Upper lobe of left lung (tissue), 4 donors: ENCODE measurements around the gene SWT1.

ENCODE experiments used
- EP300 ChIP-seq, 4 donors: sonication (generic); formaldehyde crosslinking; IDR thresholded peaks; one replicate each; pipeline ENCODE4 v1.5.1; 2017; ENCODE audit warnings: antibody characterized with exemption in 4 of 4, control low read depth in 2 of 4
- POLR2A ChIP-seq, 4 donors: fragments of 450-650 bp; IDR thresholded peaks; one replicate each; pipeline ENCODE4 v1.5.1; 2016 to 2017; ENCODE audit warnings: antibody characterized with exemption in 4 of 4, mild to moderate bottlenecking in 2 of 4
- POLR2AphosphoS5 ChIP-seq, 2 donors: sonication (generic); formaldehyde crosslinking; IDR thresholded peaks; one replicate each; pipeline ENCODE4 v1.5.1; 2017; ENCODE audit warnings: antibody characterized with exemption in 2 of 2
- TF ChIP-seq, protein P1 (sequence below), 6 experiments: fragments of 450-650 bp in 4 of 6; fragments of 200-600 bp in 2 of 6; sonication (generic) in 2 of 6; IDR thresholded peaks; one replicate each; pipeline ENCODE4 v1.5.1; 2016 to 2019; ENCODE audit warnings: antibody characterized with exemption in 6 of 6

DNA sequence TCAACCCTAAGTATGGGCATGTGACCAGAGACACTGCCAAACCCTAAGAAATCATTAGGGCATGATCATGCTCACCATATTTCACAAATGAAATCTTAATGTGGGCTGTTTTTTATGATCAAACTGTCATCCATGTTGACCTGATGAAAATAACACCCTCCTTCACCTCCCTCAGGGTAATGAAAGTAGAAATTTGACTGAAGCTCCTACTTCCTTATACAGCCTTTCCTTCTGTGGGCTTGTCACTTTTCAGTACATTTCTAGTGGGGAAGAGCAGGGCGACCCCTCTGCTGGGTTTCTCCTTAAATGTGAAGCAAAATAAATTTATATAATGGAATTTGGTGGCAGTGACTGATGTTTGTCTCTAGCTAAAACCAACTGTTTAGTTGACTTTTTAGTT is 134.2 kb downstream of the SWT1 start:
- TF ChIP-seq, protein P1, sequence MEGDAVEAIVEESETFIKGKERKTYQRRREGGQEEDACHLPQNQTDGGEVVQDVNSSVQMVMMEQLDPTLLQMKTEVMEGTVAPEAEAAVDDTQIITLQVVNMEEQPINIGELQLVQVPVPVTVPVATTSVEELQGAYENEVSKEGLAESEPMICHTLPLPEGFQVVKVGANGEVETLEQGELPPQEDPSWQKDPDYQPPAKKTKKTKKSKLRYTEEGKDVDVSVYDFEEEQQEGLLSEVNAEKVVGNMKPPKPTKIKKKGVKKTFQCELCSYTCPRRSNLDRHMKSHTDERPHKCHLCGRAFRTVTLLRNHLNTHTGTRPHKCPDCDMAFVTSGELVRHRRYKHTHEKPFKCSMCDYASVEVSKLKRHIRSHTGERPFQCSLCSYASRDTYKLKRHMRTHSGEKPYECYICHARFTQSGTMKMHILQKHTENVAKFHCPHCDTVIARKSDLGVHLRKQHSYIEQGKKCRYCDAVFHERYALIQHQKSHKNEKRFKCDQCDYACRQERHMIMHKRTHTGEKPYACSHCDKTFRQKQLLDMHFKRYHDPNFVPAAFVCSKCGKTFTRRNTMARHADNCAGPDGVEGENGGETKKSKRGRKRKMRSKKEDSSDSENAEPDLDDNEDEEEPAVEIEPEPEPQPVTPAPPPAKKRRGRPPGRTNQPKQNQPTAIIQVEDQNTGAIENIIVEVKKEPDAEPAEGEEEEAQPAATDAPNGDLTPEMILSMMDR (IDR thresholded peaks at IDR 0.05), result no peak
- no peak for TF ChIP-seq POLR2AphosphoS5 (IDR thresholded peaks at IDR 0.05)
- TF ChIP-seq POLR2A (IDR thresholded peaks at IDR 0.05), result no peak
- TF ChIP-seq EP300 (IDR thresholded peaks at IDR 0.05), result no peak
